H1 (cell line): Measurements from ENCODE around the gene C8B. TPM values are rescaled to one million over a fixed set of nuclear protein-coding genes. Genes with fewer than 3 reads are reported as not detected.

Experiments
- CHD7 ChIP-seq: fragments of 300-600 bp; sonication (generic); IDR thresholded peaks from 2 replicates; pipeline ENCODE4 v1.7.1; 2012; ENCODE audit warnings: low read length, moderate library complexity, mild to moderate bottlenecking, inconsistent platforms; ENCODE audit not compliant: insufficient replicate concordance
- E2F6 ChIP-seq: IDR thresholded peaks from 2 replicates; pipeline ENCODE4 v1.6.1; 2012; ENCODE audit warnings: inconsistent platforms
- RXRA ChIP-seq: IDR thresholded peaks from 2 replicates; pipeline ENCODE4 v1.6.1; 2011; ENCODE audit warnings: low read depth, mild to moderate bottlenecking, low read length, moderate library complexity; ENCODE audit not compliant: insufficient read depth
- SRF ChIP-seq: IDR thresholded peaks from 2 replicates; pipeline ENCODE4 v1.6.1; 2011; ENCODE audit warnings: mild to moderate bottlenecking, low read depth, low read length, moderate library complexity
- TEAD4 ChIP-seq: IDR thresholded peaks from 2 replicates; pipeline ENCODE4 v1.6.1; 2012; ENCODE audit warnings: low read depth, low read length, inconsistent platforms, mixed read lengths
- polyA plus RNA-seq, 7 experiments: library from polyadenylated mRNA; depleted of rRNA in 3 of 7; stranded (reverse) in 5 of 7; unstranded in 2 of 7; fragments of >200 nt in 5 of 7; fragments of 200-250 nt in 2 of 7; gene quantifications; 1 replicate in 5 of 7; 2 replicates in 1 of 7; 4 replicates in 1 of 7; pipeline versions ENCODE4 v1.2.1 to v1.2.3, GENCODE V29; 2011 to 2013; ENCODE audit warnings: missing spikeins in 2 of 7, mixed read lengths in 2 of 7
- total RNA-seq: library from RNA; stranded (reverse); fragmentation: NEBNext Ultra II Directional; extraction: Animal tissue kit (Norgen Biotek cat#: 25700); gene quantifications from 2 replicates; pipeline ENCODE4 v1.2.1, GENCODE V29; 2021

Gene C8B
- total and polyA plus RNA-seq, 2 of the 8 experiments (the other 6 are each of a cell fraction or from before 2014, with no cell fraction given) = not detected

- TF ChIP-seq CHD7 = no peak
- TF ChIP-seq SRF = no peak
- TF ChIP-seq TEAD4 = no peak
- TF ChIP-seq E2F6 = no peak
- TF ChIP-seq RXRA = no peak
- TF ChIP-seq, all 59 proteins: peak for 0
Measured at GRCh38 chr1:56890229-56890628, 75.6 kb downstream of the C8B start (continued).
